ENCODE measurements around the gene PARK7.
A peak's percentile ranks its signal among the peaks of the same experiment; 100 is the strongest.

Gene PARK7

GRCh38 chr1:8025671-8026144, 64.2 kb downstream of the PARK7 start:
- no peak for DNase-seq

- peak; percentile 97 for DNase-seq
These were observed 64.9 kb downstream of the PARK7 start, which contains the start of gene ERRFI1 for GRCh38 chr1:8026153-8026975. TSS of gene ERRFI1 (minus strand) at chr1:8026309. CDS start at chr1:8015619, 10,690 bp downstream.

- DNase-seq: no peak
These were observed 65.7 kb downstream of the PARK7 start for GRCh38 chr1:8026976-8027747.

- no peak for DNase-seq
These were observed 66.4 kb downstream of the PARK7 start for GRCh38 chr1:8027748-8028570.

GRCh38 chr1:8028571-8028910, 67.0 kb downstream of the PARK7 start:
- DNase-seq: no peak

GRCh38 chr1:8031176-8031785, 69.8 kb downstream of the PARK7 start:
- peak; percentile 59 for DNase-seq

- DNase-seq: no peak
These were observed 70.9 kb downstream of the PARK7 start for GRCh38 chr1:8032366-8032910.

- no peak for DNase-seq
These were observed 71.8 kb downstream of the PARK7 start for GRCh38 chr1:8033322-8033721.
